ENCODE data around the gene GON7. TPM values are rescaled to one million over a fixed set of nuclear protein-coding genes. Genes with fewer than 3 reads are reported as not detected.

The GON7 gene
- total RNA-seq (10 to 100 TPM in 8 of 9 donors, 1 to 10 TPM in 1; 9.4 to 26.0 (median 18.6) TPM), polyA plus RNA-seq (10 to 100 TPM; 13.3 to 34.9 (median 16.9) TPM)
- long read RNA-seq, donor 1, transcript GON7-201 (2 exons, 1,154 nt), result major isoform, 29 of 29 reads
- long read RNA-seq, donor 1, partial matches to known transcripts, result 0 of 29 reads
- long read RNA-seq, donor 1, other reads (novel, unspliced or antisense), result 0 of 29 reads
- long read RNA-seq, donor 2, transcript GON7-201 (2 exons, 1,154 nt), result major isoform, 13 of 13 reads
- long read RNA-seq, donor 2, partial matches to known transcripts, result 0 of 13 reads
- long read RNA-seq, donor 2, other reads (novel, unspliced or antisense), result 0 of 13 reads
- long read RNA-seq, donor 3, transcript GON7-201 (2 exons, 1,154 nt), result major isoform, 16 of 17 reads
- long read RNA-seq, donor 3, partial matches to known transcripts, result 0 of 17 reads
- long read RNA-seq, donor 3, other reads (novel, unspliced or antisense), result 0 of 17 reads
- long read RNA-seq, donor 4, transcript GON7-201 (2 exons, 1,154 nt), result major isoform, 13 of 17 reads
- long read RNA-seq, donor 4, partial matches to known transcripts, result 0 of 17 reads
- long read RNA-seq, donor 4, other reads (novel, unspliced or antisense), result 3 of 17 reads
- long read RNA-seq, donor 5, transcript GON7-201 (2 exons, 1,154 nt), result major isoform, 17 of 17 reads
- long read RNA-seq, donor 5, partial matches to known transcripts, result 0 of 17 reads
- long read RNA-seq, donor 5, other reads (novel, unspliced or antisense), result 0 of 17 reads
- long read RNA-seq, donor 6, transcript GON7-201 (2 exons, 1,154 nt), result major isoform, 18 of 22 reads
- long read RNA-seq, donor 6, partial matches to known transcripts, result 0 of 22 reads
- long read RNA-seq, donor 6, other reads (novel, unspliced or antisense), result 3 of 22 reads
- long read RNA-seq, donor 7, transcript GON7-201 (2 exons, 1,154 nt), result major isoform, 5 of 5 reads
- long read RNA-seq, donor 7, partial matches to known transcripts, result 0 of 5 reads
- long read RNA-seq, donor 7, other reads (novel, unspliced or antisense), result 0 of 5 reads
- long read RNA-seq, donor 8, transcript GON7-201 (2 exons, 1,154 nt), result major isoform, 22 of 22 reads
- long read RNA-seq, donor 8, partial matches to known transcripts, result 0 of 22 reads
- long read RNA-seq, donor 8, other reads (novel, unspliced or antisense), result 0 of 22 reads
- long read RNA-seq, donor 9, transcript GON7-201 (2 exons, 1,154 nt), result major isoform, 8 of 13 reads
- long read RNA-seq, donor 9, partial matches to known transcripts, result 5 of 13 reads
- long read RNA-seq, donor 9, other reads (novel, unspliced or antisense), result 0 of 13 reads
- long read RNA-seq, donor 10, transcript GON7-201 (2 exons, 1,154 nt), result major isoform, 5 of 5 reads
- long read RNA-seq, donor 10, partial matches to known transcripts, result 0 of 5 reads
- long read RNA-seq, donor 10, other reads (novel, unspliced or antisense), result 0 of 5 reads

DNA sequence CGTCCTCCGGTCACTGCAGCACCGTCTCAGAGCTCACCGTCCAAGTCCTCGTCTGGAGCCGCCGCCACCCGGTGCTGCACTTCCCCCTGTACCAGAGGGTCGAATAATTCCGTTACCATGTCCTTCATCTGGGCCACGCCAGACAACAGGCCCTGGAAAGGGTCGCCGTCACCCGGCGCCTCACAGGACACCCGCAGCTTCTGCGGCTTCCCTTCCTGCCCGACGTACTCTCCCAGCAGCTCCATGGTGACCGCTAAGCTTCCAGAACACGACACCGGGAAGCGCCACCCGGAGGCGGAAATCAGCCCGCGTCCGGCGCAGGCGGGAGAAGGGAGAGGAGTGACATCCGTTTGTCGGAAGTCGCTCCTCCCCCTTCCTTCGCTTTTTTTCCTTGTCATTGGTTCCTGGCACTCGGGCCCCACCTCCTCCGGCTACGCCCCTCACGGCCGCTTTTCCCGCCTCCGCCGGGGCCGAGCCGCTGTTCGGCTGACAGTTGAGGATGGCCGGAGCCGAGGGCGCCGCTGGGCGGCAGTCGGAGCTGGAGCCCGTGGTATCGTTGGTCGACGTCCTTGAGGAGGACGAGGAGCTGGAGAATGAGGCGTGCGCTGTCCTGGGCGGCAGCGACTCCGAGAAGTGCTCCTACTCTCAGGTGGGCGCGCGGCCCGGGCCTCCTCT, at the start of gene GON7, which contains the start of gene UBR7:
Gene GON7 (minus strand): TSS at position 273 of the 675 bp plus-strand sequence. CDS start 28 bp downstream, at position 245.
Gene UBR7 (plus strand): TSS at position 464 of the 675 bp plus-strand sequence. CDS start 36 bp downstream, at position 500.
- TF ChIP-seq POLR2A (IDR thresholded peaks at IDR 0.05), result peak; percentile 26 to 83
- TF ChIP-seq, protein P1, sequence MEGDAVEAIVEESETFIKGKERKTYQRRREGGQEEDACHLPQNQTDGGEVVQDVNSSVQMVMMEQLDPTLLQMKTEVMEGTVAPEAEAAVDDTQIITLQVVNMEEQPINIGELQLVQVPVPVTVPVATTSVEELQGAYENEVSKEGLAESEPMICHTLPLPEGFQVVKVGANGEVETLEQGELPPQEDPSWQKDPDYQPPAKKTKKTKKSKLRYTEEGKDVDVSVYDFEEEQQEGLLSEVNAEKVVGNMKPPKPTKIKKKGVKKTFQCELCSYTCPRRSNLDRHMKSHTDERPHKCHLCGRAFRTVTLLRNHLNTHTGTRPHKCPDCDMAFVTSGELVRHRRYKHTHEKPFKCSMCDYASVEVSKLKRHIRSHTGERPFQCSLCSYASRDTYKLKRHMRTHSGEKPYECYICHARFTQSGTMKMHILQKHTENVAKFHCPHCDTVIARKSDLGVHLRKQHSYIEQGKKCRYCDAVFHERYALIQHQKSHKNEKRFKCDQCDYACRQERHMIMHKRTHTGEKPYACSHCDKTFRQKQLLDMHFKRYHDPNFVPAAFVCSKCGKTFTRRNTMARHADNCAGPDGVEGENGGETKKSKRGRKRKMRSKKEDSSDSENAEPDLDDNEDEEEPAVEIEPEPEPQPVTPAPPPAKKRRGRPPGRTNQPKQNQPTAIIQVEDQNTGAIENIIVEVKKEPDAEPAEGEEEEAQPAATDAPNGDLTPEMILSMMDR (IDR thresholded peaks at IDR 0.05), result peak; percentile 15 to 53 (median 26)
- Histone ChIP-seq H3K4me1 (replicated peaks in 1 of 2) (peaks cover 0 to 24% of the 10 kb centered on the region in 2 donors), H3K4me3 (peak within 1 kb of the TSS; percentile 59 to 85 (median 68)), H3K27me3 (no peaks in the 10 kb centered on the region), H3K27ac (peak within 1 kb of the TSS; percentile 6 to 92 (median 84)), H3K9me3 (replicated peaks in 1 of 3) (no peaks in the 10 kb centered on the region), H3K36me3 (replicated peaks in 1 of 2) (peaks cover 0 to 7% of the 10 kb centered on the region in 2 donors)
- intact Hi-C loops (cut with DNase I), result no loop called here
- WGBS, 4 donors, result 0 to 1% (median 0%) methylated on average over 21 to 65 of the region's 65 CpGs
- DNase-seq, result peak; percentile 96 to 98 (median 97)

GRCh38 chr14:93249128-93249831, 42.4 kb upstream of the GON7 start:
- intact Hi-C loops (cut with DNase I), result no loop called here
- peaks cover 0 to 24% of the 10 kb centered on the region in 2 donors for H3K36me3 ChIP-seq (replicated peaks in 1 of 2)
- no peaks in the 10 kb centered on the region for H3K27me3 ChIP-seq

GRCh38 chr14:93246534-93246933, 39.7 kb upstream of the GON7 start:
- H3K4me1 ChIP-seq (replicated peaks in 1 of 2), result no peaks in the 10 kb centered on the region
- TF ChIP-seq, protein P1 (IDR thresholded peaks at IDR 0.05), result no peak
- TF ChIP-seq POLR2A (IDR thresholded peaks at IDR 0.05), result no peak
- H3K27me3 ChIP-seq, result no peaks in the 10 kb centered on the region
- intact Hi-C loops (cut with DNase I), result no loop called here
- H3K9me3 ChIP-seq (replicated peaks in 1 of 3), result no peaks in the 10 kb centered on the region
- no peak for DNase-seq
- peaks cover 0 to 49% of the 10 kb centered on the region in 2 donors for H3K36me3 ChIP-seq (replicated peaks in 1 of 2)
- H3K4me3 ChIP-seq, result no peak overlapping the region
- H3K27ac ChIP-seq, result no peak overlapping the region

More at GRCh38 chr14:93249128-93249831, 42.4 kb upstream of the GON7 start:
- H3K27ac ChIP-seq, result no peak overlapping the region
- no peak for TF ChIP-seq POLR2A (IDR thresholded peaks at IDR 0.05)
- TF ChIP-seq, protein P1 (IDR thresholded peaks at IDR 0.05), result no peak
- no peaks in the 10 kb centered on the region for H3K4me1 ChIP-seq (replicated peaks in 1 of 2)
- DNase-seq, result no peak
- H3K9me3 ChIP-seq (replicated peaks in 1 of 3), result no peaks in the 10 kb centered on the region
- no peak overlapping the region for H3K4me3 ChIP-seq
- WGBS, 4 donors, result 93 to 98% (median 94%) methylated on average over 7 of the region's 7 CpGs
